Measurements from ENCODE around the gene GPSM1. TPM values are rescaled to one million over a fixed set of nuclear protein-coding genes. Genes with fewer than 3 reads are reported as not detected.

Gene GPSM1
- total and polyA plus RNA-seq, 9 of the 15 experiments (the other 6 are each of a cell fraction or from before 2014, with no cell fraction given): 0.04 to 14.2 (median 3.1) TPM

DNA sequence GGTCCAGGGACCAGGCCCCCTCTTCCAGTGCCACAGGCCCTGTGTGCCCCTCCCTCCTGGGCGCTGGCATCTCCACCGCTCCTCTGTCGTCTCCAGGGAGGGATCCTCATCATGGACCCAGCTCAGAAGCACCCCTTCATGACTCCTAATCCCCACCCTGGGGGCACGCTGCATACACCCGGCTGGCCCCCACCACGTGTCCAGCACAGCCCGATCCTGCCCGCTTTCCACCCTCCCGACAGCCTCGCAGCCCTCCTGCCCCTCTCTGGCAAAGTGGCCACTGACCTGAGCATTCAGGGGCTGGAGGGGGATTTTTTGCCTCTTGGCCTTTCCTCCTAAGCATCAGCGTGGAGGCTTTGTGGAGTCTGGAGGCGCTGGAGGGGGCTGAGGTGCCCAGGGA is 24.8 kb upstream of the GPSM1 start:
- peaks cover 5 to 63% of the 10 kb centered on the region in 2 experiments; a peak in 3 of 5 replicates for H3K4me1 ChIP-seq (replicated peaks in 1 of 2; ENCODE audit: control insufficient read depth in 2 of 2, insufficient read depth in 2 of 2, low read length in 2 of 2)
- CTCF ChIA-PET (ENCODE audit: low intra/inter-chr PET ratio): no interaction called here
- no peak overlapping the region for H2AFZ ChIP-seq (ENCODE audit: low read depth, low read length)
- H3K36me3 ChIP-seq (ENCODE audit: control insufficient read depth, insufficient read depth, low read length): no peaks in the 10 kb centered on the region
- ATAC-seq (no peak), DNase-seq (ENCODE audit: extremely low read depth in 1 of 4, low spot score in 3 of 4) (no peak), FAIRE-seq (no peak)
- H3K4me3 ChIP-seq: no peak overlapping the region
- H3K9me1 ChIP-seq (ENCODE audit: control insufficient read depth, insufficient read depth, low read length): no peaks in the 10 kb centered on the region
- intact Hi-C loops (cut with micrococcal nuclease): no loop called here
- POLR2A ChIA-PET: interaction anchor here (0.6 to 1.0 kb wide), 2 partner anchors 332 to 341 kb away, joined by 3 read pairs; partner anchors contain the start of gene UBAC1
- 37% methylated on average over 12 of the region's 12 CpGs for WGBS (ENCODE audit: insufficient coverage, low coverage, missing lambda C conversion rate)
- in situ Hi-C loops (cut with MboI): no loop called here
- H3K9me3 ChIP-seq (replicated peaks; ENCODE audit: control insufficient read depth, insufficient read depth, low read depth, low read length): peaks cover 5% of the 10 kb centered on the region; the same call in 1 of the 2 replicates
- H3K27ac ChIP-seq (ENCODE audit: extremely low read depth, low read depth, low read length): no peak overlapping the region
- H3K79me2 ChIP-seq (ENCODE audit: control insufficient read depth, insufficient read depth, low read length): no peaks in the 10 kb centered on the region
- no peak overlapping the region for H3K4me2 ChIP-seq (ENCODE audit: insufficient read depth, low read length)
- no peak overlapping the region for H3K9ac ChIP-seq (ENCODE audit: insufficient read depth in 1 of 2, low read depth in 2 of 2, low read length in 2 of 2)
- TF ChIP-seq ZNF347 (CRISPR knock-in tag; IDR thresholded peaks at IDR 0.05; ENCODE audit: low read depth): no peak
- no peak for TF ChIP-seq GABPB1 (CRISPR knock-in tag; IDR thresholded peaks at IDR 0.05)
- TF ChIP-seq NFE2L1 (tag; IDR thresholded peaks at IDR 0.05; ENCODE audit: borderline replicate concordance, low read depth): no peak
- no peak for TF ChIP-seq MAFG (tag; conservative IDR thresholded peaks at IDR 0.05)
- no peak for TF ChIP-seq HDGF (IDR thresholded peaks at IDR 0.05)
- no peak for TF ChIP-seq ZNF431 (CRISPR knock-in tag; IDR thresholded peaks at IDR 0.05)
- no peak for TF ChIP-seq ZNF253 (CRISPR knock-in tag; conservative IDR thresholded peaks at IDR 0.05)
- TF ChIP-seq JUNB (CRISPR knock-in tag; conservative IDR thresholded peaks at IDR 0.05): no peak
- no peak for TF ChIP-seq TBL1XR1 (IDR thresholded peaks at IDR 0.05; ENCODE audit: low read length in 2 of 2)
- no peak for TF ChIP-seq PTRF (tag; IDR thresholded peaks at IDR 0.05)
- TF ChIP-seq ZNF23 (CRISPR knock-in tag; IDR thresholded peaks at IDR 0.05): no peak
- TF ChIP-seq NCOA1 (IDR thresholded peaks at IDR 0.05; ENCODE audit: low read depth): no peak
- TF ChIP-seq, protein P1, sequence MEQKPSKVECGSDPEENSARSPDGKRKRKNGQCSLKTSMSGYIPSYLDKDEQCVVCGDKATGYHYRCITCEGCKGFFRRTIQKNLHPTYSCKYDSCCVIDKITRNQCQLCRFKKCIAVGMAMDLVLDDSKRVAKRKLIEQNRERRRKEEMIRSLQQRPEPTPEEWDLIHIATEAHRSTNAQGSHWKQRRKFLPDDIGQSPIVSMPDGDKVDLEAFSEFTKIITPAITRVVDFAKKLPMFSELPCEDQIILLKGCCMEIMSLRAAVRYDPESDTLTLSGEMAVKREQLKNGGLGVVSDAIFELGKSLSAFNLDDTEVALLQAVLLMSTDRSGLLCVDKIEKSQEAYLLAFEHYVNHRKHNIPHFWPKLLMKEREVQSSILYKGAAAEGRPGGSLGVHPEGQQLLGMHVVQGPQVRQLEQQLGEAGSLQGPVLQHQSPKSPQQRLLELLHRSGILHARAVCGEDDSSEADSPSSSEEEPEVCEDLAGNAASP (IDR thresholded peaks at IDR 0.05): no peak
- no peak for TF ChIP-seq GATAD2A (IDR thresholded peaks at IDR 0.05)
- no peak for TF ChIP-seq CUX1 (CRISPR knock-in tag; IDR thresholded peaks at IDR 0.05)
- no TSS peak for BruUV-seq (replicated peaks)
- H3K27me3 ChIP-seq (ENCODE audit: control insufficient read depth in 2 of 2, insufficient read depth in 2 of 2, low read length in 2 of 2): peaks cover 15 to 72% of the 10 kb centered on the region in 2 experiments
- no peaks in the 10 kb centered on the region; the same call in none of the 2 replicates for H4K20me1 ChIP-seq (replicated peaks; ENCODE audit: control insufficient read depth, insufficient read depth, low read length)

Measured in K562 (cell line).